ENCODE data around the gene PPIP5K2. TPM values are rescaled to one million over a fixed set of nuclear protein-coding genes. Genes with fewer than 3 reads are reported as not detected.

The PPIP5K2 gene
- total RNA-seq, 1 experiment from 2014 or later, result 44.8 TPM

DNA sequence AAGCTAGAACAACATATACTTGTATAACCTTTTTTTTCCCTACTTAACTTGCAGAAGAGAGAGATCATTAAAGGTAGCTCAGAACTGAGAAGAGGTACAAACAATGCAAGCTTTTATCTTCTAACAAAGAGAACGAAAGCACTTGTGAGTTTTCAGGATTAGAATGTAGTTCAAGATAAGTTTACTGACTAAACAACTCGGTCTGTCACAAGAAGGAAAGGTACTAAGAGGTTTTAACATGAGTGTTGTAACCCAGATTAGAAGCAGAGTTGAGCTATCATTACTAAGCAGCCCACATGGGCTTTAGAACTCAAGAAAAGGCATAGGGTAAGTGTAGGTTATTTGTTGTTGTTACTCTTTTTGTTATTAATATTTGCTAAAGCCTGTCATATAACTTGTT lies 25.4 kb upstream of the PPIP5K2 start:
- H3K27ac Mint-ChIP-seq (ENCODE audit: unreplicated experiment), result no peak overlapping the region
- no TSS peak for BruUV-seq (replicated peaks)
- H3K9me3 Mint-ChIP-seq (ENCODE audit: unreplicated experiment), result no peaks in the 10 kb centered on the region
- H3K27me3 ChIP-seq (replicated peaks; ENCODE audit: control insufficient read depth, insufficient read depth, low read length), result no peaks in the 10 kb centered on the region
- no peaks in the 10 kb centered on the region for H3K36me3 Mint-ChIP-seq (ENCODE audit: insufficient read depth, unreplicated experiment)
- H3K4me1 Mint-ChIP-seq (ENCODE audit: low read depth, unreplicated experiment), result peaks cover 12% of the 10 kb centered on the region
- DNase-seq, result no peak
- intact Hi-C loops (cut with micrococcal nuclease; ENCODE audit: unreplicated experiment), result no loop called here
- TF ChIP-seq, protein P1, sequence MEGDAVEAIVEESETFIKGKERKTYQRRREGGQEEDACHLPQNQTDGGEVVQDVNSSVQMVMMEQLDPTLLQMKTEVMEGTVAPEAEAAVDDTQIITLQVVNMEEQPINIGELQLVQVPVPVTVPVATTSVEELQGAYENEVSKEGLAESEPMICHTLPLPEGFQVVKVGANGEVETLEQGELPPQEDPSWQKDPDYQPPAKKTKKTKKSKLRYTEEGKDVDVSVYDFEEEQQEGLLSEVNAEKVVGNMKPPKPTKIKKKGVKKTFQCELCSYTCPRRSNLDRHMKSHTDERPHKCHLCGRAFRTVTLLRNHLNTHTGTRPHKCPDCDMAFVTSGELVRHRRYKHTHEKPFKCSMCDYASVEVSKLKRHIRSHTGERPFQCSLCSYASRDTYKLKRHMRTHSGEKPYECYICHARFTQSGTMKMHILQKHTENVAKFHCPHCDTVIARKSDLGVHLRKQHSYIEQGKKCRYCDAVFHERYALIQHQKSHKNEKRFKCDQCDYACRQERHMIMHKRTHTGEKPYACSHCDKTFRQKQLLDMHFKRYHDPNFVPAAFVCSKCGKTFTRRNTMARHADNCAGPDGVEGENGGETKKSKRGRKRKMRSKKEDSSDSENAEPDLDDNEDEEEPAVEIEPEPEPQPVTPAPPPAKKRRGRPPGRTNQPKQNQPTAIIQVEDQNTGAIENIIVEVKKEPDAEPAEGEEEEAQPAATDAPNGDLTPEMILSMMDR (IDR thresholded peaks at IDR 0.05; ENCODE audit: insufficient read depth in 1 of 2, low read depth in 1 of 2, low read length in 1 of 2, severe bottlenecking in 1 of 2, unreplicated experiment in 1 of 2), result no peak
- no peaks in the 10 kb centered on the region for H3K27me3 Mint-ChIP-seq (ENCODE audit: insufficient read depth, unreplicated experiment)
- no peaks in the 10 kb centered on the region for H3K9me3 ChIP-seq
- no peaks in the 10 kb centered on the region for H3K36me3 ChIP-seq (ENCODE audit: control insufficient read depth, insufficient read depth, low read length)
- H3K4me3 ChIP-seq (ENCODE audit: low read depth, low read length), result no peak overlapping the region
- CTCF ChIA-PET, result no interaction called here
- no peak overlapping the region for H3K4me3 Mint-ChIP-seq (ENCODE audit: unreplicated experiment)
- POLR2A ChIA-PET, result interaction anchor here (1.2 kb wide), 1 partner anchor 26 kb away, joined by 5 read pairs; the partner anchor contains the start of genes GIN1 and PPIP5K2
- no peaks in the 10 kb centered on the region for H3K4me1 ChIP-seq

DNA sequence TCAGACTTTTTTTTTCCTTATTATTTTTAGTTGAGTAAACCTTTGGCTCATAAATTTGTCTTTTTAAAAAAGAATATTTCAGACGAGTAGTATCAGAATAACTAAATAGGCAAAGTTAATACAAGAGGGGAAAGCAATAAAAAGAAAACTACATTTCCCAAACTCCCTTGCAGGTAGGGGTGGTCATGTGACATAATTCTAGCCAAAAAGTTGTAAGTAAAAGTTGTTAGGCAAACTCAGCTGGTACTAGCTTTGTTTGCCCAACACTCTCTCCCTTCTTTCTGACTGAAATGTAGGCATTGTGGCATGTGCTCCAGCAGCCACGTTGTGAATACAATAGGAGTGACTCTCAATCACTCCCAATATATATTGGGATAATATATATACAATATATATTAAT lies 21.1 kb upstream of the PPIP5K2 start:
- TF ChIP-seq, protein P1 (IDR thresholded peaks at IDR 0.05; ENCODE audit: insufficient read depth in 1 of 2, low read depth in 1 of 2, low read length in 1 of 2, severe bottlenecking in 1 of 2, unreplicated experiment in 1 of 2), result no peak
- Mint-ChIP-seq H3K4me1 (ENCODE audit: low read depth, unreplicated experiment) (peaks cover 6% of the 10 kb centered on the region), H3K9me3 (ENCODE audit: unreplicated experiment) (no peaks in the 10 kb centered on the region), H3K27ac (ENCODE audit: unreplicated experiment) (no peak overlapping the region), H3K27me3 (ENCODE audit: insufficient read depth, unreplicated experiment) (no peaks in the 10 kb centered on the region), H3K4me3 (ENCODE audit: unreplicated experiment) (no peak overlapping the region), H3K36me3 (ENCODE audit: insufficient read depth, unreplicated experiment) (no peaks in the 10 kb centered on the region)
- Histone ChIP-seq H3K36me3 (ENCODE audit: control insufficient read depth, insufficient read depth, low read length) (no peaks in the 10 kb centered on the region), H3K27me3 (replicated peaks; ENCODE audit: control insufficient read depth, insufficient read depth, low read length) (no peaks in the 10 kb centered on the region), H3K9me3 (no peaks in the 10 kb centered on the region), H3K4me3 (ENCODE audit: low read depth, low read length) (no peak overlapping the region), H3K4me1 (no peaks in the 10 kb centered on the region)
- intact Hi-C loops (cut with micrococcal nuclease; ENCODE audit: unreplicated experiment), result loop anchor here (1.0 kb wide), 1 partner anchor 21 kb away; the partner anchor contains the start of genes GIN1 and PPIP5K2
- POLR2A ChIA-PET, result no interaction called here
- DNase-seq, result no peak
- CTCF ChIA-PET, result no interaction called here
- BruUV-seq (replicated peaks), result no TSS peak

DNA sequence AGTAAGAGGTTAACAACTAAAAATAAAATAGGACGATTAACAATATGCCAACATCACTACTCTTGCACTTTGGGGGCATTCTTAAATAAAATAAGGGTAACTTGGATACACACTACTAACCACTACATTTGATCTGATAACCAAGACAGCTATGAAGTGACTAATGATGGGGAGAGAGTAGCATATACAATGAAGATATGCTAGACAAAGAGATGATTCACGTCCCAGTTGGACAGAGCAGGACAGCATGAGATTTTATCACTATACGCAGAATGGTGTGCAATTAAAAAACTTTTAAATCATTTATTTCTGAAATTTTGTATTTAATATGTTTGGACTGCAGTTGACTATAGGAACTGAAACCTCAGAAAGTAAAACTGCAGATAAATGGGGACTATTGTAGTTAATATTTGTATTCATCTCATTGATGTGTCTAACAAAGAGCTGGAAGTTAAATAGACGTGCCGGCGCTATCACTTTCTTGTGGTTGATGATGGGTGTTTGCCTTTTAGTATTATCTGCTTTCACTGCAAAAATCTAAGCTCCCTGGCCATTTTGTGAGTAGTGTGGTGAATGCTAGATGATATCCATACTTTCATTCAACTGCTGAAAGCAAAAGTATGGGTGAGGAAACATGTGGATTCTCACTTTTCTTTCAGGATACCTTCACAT lies 18.9 kb upstream of the PPIP5K2 start:
- TF ChIP-seq, protein P1 (IDR thresholded peaks at IDR 0.05; ENCODE audit: insufficient read depth in 1 of 2, low read depth in 1 of 2, low read length in 1 of 2, severe bottlenecking in 1 of 2, unreplicated experiment in 1 of 2), result no peak

More for the DNA sequence above, 18.9 kb upstream of the PPIP5K2 start:
- H3K4me1 ChIP-seq, result no peaks in the 10 kb centered on the region
- H3K4me3 ChIP-seq (ENCODE audit: low read depth, low read length), result no peak overlapping the region
- POLR2A ChIA-PET, result no interaction called here
- no peaks in the 10 kb centered on the region for H3K36me3 ChIP-seq (ENCODE audit: control insufficient read depth, insufficient read depth, low read length)
- no peak overlapping the region for H3K4me3 Mint-ChIP-seq (ENCODE audit: unreplicated experiment)
- H3K9me3 ChIP-seq, result no peaks in the 10 kb centered on the region
- no peaks in the 10 kb centered on the region for H3K4me1 Mint-ChIP-seq (ENCODE audit: low read depth, unreplicated experiment)
- no peak overlapping the region for H3K27ac Mint-ChIP-seq (ENCODE audit: unreplicated experiment)
- H3K27me3 Mint-ChIP-seq (ENCODE audit: insufficient read depth, unreplicated experiment), result no peaks in the 10 kb centered on the region
- H3K9me3 Mint-ChIP-seq (ENCODE audit: unreplicated experiment), result no peaks in the 10 kb centered on the region
- BruUV-seq (replicated peaks), result no TSS peak
- CTCF ChIA-PET, result no interaction called here
- no peaks in the 10 kb centered on the region for H3K36me3 Mint-ChIP-seq (ENCODE audit: insufficient read depth, unreplicated experiment)
- H3K27me3 ChIP-seq (replicated peaks; ENCODE audit: control insufficient read depth, insufficient read depth, low read length), result no peaks in the 10 kb centered on the region
- intact Hi-C loops (cut with micrococcal nuclease; ENCODE audit: unreplicated experiment), result no loop called here
- DNase-seq, result no peak
